Endothelial cell of umbilical vein (primary cell): ENCODE data around the gene GPD2. TPM values are rescaled to one million over a fixed set of nuclear protein-coding genes. Genes with fewer than 3 reads are reported as not detected.
A peak's percentile ranks its signal among the peaks of the same experiment; 100 is the strongest.

Source experiments
- BruUV-seq: library from RNA; stranded (reverse); fragments of 400-500 nt; replicated peaks from 2 replicates; lab custom pipeline; 2021; lab: Mats Ljungman, UMichigan
- CTCF ChIA-PET: fragments of 300-600, 350-600 bp; sonication (Branson Sonifier 250); formaldehyde crosslinking; loops from one replicate; lab custom pipeline; 2021; ENCODE audit warnings: antibody characterized with exemption, inconsistent platforms; lab: Charles Lee
- POLR2A ChIA-PET: fragments of 300-600, 350-600 bp; sonication (Branson Sonifier 250); formaldehyde crosslinking; loops from one replicate; lab custom pipeline; 2021; ENCODE audit warnings: antibody characterized with exemption, inconsistent platforms; lab: Charles Lee
- DNase-seq: peaks from one replicate; pipeline ENCODE4 v3.0.0-alpha.2; 2011; ENCODE audit warnings: low read depth, low spot score
- FAIRE-seq: peaks from 2 replicates; lab custom pipeline; 2011; peaks lifted over from hg19 to GRCh38; lab: Jason Lieb, UNC
- H2AFZ ChIP-seq: 2 replicates; pipeline ENCODE4 v1.6.0; 2012; ENCODE audit warnings: low read depth, low read length, control low read depth, inconsistent platforms
- H3K27ac ChIP-seq: 2 replicates; pipeline ENCODE4 v1.5.1; 2011; ENCODE audit warnings: low read depth, mild to moderate bottlenecking, control low read depth, low read length, moderate library complexity; ENCODE audit not compliant: insufficient read depth
- H3K27me3 ChIP-seq, 2 experiments: 2 replicates each; pipeline versions ENCODE4 v1.6.0 to v1.6.1; 2011; ENCODE audit warnings: low read length in 2 of 2, mixed read lengths in 1 of 2; ENCODE audit not compliant: control insufficient read depth in 2 of 2, insufficient read depth in 2 of 2
- H3K36me3 ChIP-seq, 2 experiments: 2 replicates in 1 of 2; 3 replicates in 1 of 2; pipeline ENCODE4 v1.5.1; 2011; ENCODE audit warnings: low read length in 2 of 2, mild to moderate bottlenecking in 1 of 2, moderate library complexity in 1 of 2; ENCODE audit not compliant: control insufficient read depth in 2 of 2, insufficient read depth in 2 of 2; ENCODE audit errors: extremely low read depth in 1 of 2
- H3K4me1 ChIP-seq: 3 replicates; pipeline ENCODE4 v1.5.1; 2011; ENCODE audit warnings: mild to moderate bottlenecking, low read length; ENCODE audit not compliant: control insufficient read depth, insufficient read depth; ENCODE audit errors: extremely low read depth
- H3K4me2 ChIP-seq: 2 replicates; pipeline ENCODE4 v1.6.1; 2011; ENCODE audit warnings: low read length, control low read depth, mixed read lengths; ENCODE audit not compliant: insufficient read depth
- H3K4me3 ChIP-seq, 3 experiments: fragments of 200-600 bp in 1 of 3; sonication (generic), shearing (Covaris generic) in 1 of 3; replicated peaks in 1 of 3; 2 replicates each; pipeline ENCODE4 v1.5.1; 2011 to 2016; ENCODE audit warnings: control low read depth in 3 of 3, low read length in 3 of 3, mild to moderate bottlenecking in 2 of 3, inconsistent platforms in 1 of 3, low read depth in 1 of 3, moderate library complexity in 1 of 3; ENCODE audit not compliant: insufficient read depth in 1 of 3
- H3K79me2 ChIP-seq: 2 replicates; pipeline ENCODE4 v1.6.0; 2012; ENCODE audit warnings: low read length, inconsistent platforms; ENCODE audit not compliant: control insufficient read depth, insufficient read depth
- H3K9ac ChIP-seq: replicated peaks from 2 replicates; pipeline ENCODE3; 2011; ENCODE audit warnings: low read length, control low read depth; ENCODE audit not compliant: insufficient read depth; ENCODE audit errors: extremely low read depth
- H3K9me1 ChIP-seq: replicated peaks from 3 replicates; pipeline ENCODE4 v1.6.0; 2011; ENCODE audit warnings: mild to moderate bottlenecking, low read length; ENCODE audit not compliant: control insufficient read depth, insufficient read depth; ENCODE audit errors: extremely low read depth
- H3K9me3 ChIP-seq: replicated peaks from 2 replicates; pipeline ENCODE4 v1.5.1; 2012; ENCODE audit warnings: low read length, inconsistent platforms; ENCODE audit not compliant: control insufficient read depth, insufficient read depth
- H4K20me1 ChIP-seq: replicated peaks from 2 replicates; pipeline ENCODE3; 2011; ENCODE audit warnings: mild to moderate bottlenecking, low read length; ENCODE audit not compliant: control insufficient read depth, insufficient read depth; ENCODE audit errors: extremely low read depth
- EZH2 ChIP-seq: IDR thresholded peaks from 2 replicates; pipeline ENCODE4 v1.6.1; 2012; ENCODE audit warnings: borderline replicate concordance, low read depth, mild to moderate bottlenecking, moderate library complexity, low read length, inconsistent platforms; ENCODE audit not compliant: severe bottlenecking
- FOS ChIP-seq: IDR thresholded peaks from 2 replicates; pipeline ENCODE4 v1.6.1; 2011; ENCODE audit warnings: mild to moderate bottlenecking, low read length, moderate library complexity, borderline replicate concordance; ENCODE audit not compliant: insufficient read depth
- GATA2 ChIP-seq: IDR thresholded peaks from 2 replicates; pipeline ENCODE4 v1.7.0; 2011; ENCODE audit warnings: low read depth, mild to moderate bottlenecking, moderate library complexity, mixed read lengths, low read length; ENCODE audit not compliant: insufficient read length, insufficient read depth
- JUN ChIP-seq: IDR thresholded peaks from 2 replicates; pipeline ENCODE4 v1.6.1; 2011; ENCODE audit warnings: borderline replicate concordance, low read depth; ENCODE audit not compliant: insufficient read length, insufficient read depth
- MAX ChIP-seq: IDR thresholded peaks from 2 replicates; pipeline ENCODE4 v1.6.1; 2011; ENCODE audit not compliant: insufficient read depth, insufficient read length
- MYC ChIP-seq: IDR thresholded peaks from one replicate; pipeline ENCODE4 v1.6.1; 2011; ENCODE audit warnings: mild to moderate bottlenecking, low read depth, low read length
- POLR2A ChIP-seq: IDR thresholded peaks from 2 replicates; pipeline ENCODE4 v1.6.1; 2012; ENCODE audit warnings: low read depth, mild to moderate bottlenecking, control low read depth, low read length
- POLR2AphosphoS5 ChIP-seq: IDR thresholded peaks from 2 replicates; pipeline ENCODE4 v1.6.1; 2012; ENCODE audit warnings: low read depth, mild to moderate bottlenecking, control low read depth, low read length, moderate library complexity; ENCODE audit not compliant: insufficient read depth
- dilution Hi-C: fragments of 300-500 bp; cut with MboI; formaldehyde crosslinking; loops from one replicate; pipeline ENCODE4 v1.15.0; 2019; ENCODE audit warnings: low sequenced_read_pairs; ENCODE audit not compliant: extremely low pct_ligation_motif_present
- intact Hi-C: fragments of 100-400 bp; cut with micrococcal nuclease; formaldehyde crosslinking; loops from one replicate; pipeline ENCODE4 v1.10.0; 2022
- polyA plus RNA-seq, 4 experiments: library from polyadenylated mRNA; depleted of rRNA in 3 of 4; stranded (reverse) in 3 of 4; unstranded in 1 of 4; fragments of >200 nt; gene quantifications; 2 replicates each; pipeline versions ENCODE4 v1.2.1 to v1.2.3, GENCODE V29; 2011 to 2012; ENCODE audit warnings: missing spikeins in 1 of 4
- total RNA-seq: library from RNA; stranded (reverse); gene quantifications from 2 replicates; pipeline ENCODE4 v1.2.3, GENCODE V29; 2021
- TF ChIP-seq, protein P1 (sequence below), 2 donors: IDR thresholded peaks; 1 replicate in 1 of 2; 2 replicates in 1 of 2; pipeline ENCODE4 v1.5.1; 2011; ENCODE audit warnings: low read length in 2 of 2, mild to moderate bottlenecking in 2 of 2, moderate library complexity in 2 of 2, control low read depth in 1 of 2, inconsistent platforms in 1 of 2, low read depth in 1 of 2; ENCODE audit not compliant: insufficient read depth in 1 of 2; ENCODE audit errors: extremely low read depth in 1 of 2

The GPD2 gene
- total and polyA plus RNA-seq, 2 donors (not counting 3 experiments of a cell fraction or from before 2014, with no cell fraction given) = 6.6 to 37.0 TPM

- H3K36me3 ChIP-seq = no peaks in the 10 kb centered on the region
- intact Hi-C loops = no loop called here
- H2AFZ ChIP-seq = peak overlapping the region; percentile 44
- ChIA-PET CTCF (no interaction called here), POLR2A (no interaction called here)
- no peaks in the 10 kb centered on the region for H4K20me1 ChIP-seq
- peaks cover 4% of the 10 kb centered on the region for H3K79me2 ChIP-seq
- no TSS peak for BruUV-seq
- H3K4me2 ChIP-seq = no peak overlapping the region
- no peaks in the 10 kb centered on the region for H3K27me3 ChIP-seq
- dilution Hi-C loops = no loop called here
- no peak overlapping the region for H3K9ac ChIP-seq
- TF ChIP-seq, protein P1, sequence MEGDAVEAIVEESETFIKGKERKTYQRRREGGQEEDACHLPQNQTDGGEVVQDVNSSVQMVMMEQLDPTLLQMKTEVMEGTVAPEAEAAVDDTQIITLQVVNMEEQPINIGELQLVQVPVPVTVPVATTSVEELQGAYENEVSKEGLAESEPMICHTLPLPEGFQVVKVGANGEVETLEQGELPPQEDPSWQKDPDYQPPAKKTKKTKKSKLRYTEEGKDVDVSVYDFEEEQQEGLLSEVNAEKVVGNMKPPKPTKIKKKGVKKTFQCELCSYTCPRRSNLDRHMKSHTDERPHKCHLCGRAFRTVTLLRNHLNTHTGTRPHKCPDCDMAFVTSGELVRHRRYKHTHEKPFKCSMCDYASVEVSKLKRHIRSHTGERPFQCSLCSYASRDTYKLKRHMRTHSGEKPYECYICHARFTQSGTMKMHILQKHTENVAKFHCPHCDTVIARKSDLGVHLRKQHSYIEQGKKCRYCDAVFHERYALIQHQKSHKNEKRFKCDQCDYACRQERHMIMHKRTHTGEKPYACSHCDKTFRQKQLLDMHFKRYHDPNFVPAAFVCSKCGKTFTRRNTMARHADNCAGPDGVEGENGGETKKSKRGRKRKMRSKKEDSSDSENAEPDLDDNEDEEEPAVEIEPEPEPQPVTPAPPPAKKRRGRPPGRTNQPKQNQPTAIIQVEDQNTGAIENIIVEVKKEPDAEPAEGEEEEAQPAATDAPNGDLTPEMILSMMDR (IDR thresholded peaks at IDR 0.05; ENCODE audit: extremely low read depth in 1 of 2, insufficient read depth in 1 of 2, low read depth in 1 of 2, low read length in 2 of 2) = no peak
- TF ChIP-seq JUN (no peak), POLR2A (no peak), MYC (no peak), EZH2 (no peak), POLR2AphosphoS5 (no peak), MAX (no peak), GATA2 (no peak), FOS (no peak)
- H3K27ac ChIP-seq = no peak overlapping the region
- H3K4me3 ChIP-seq = no peak overlapping the region
- no peak for FAIRE-seq
- no peaks in the 10 kb centered on the region for H3K9me1 ChIP-seq
- DNase-seq = peak; percentile 26
- H3K4me1 ChIP-seq = peaks cover 12% of the 10 kb centered on the region
- H3K9me3 ChIP-seq = no peaks in the 10 kb centered on the region
Measured at GRCh38 chr2:156470975-156471583, 34.9 kb downstream of the GPD2 start.
